Astrocyte of the hippocampus (primary cell): ENCODE measurements around the gene ABCC1.
"Not testable (repeated sequence)": the region's sequence is repeated elsewhere in the genome, so short reads cannot be mapped to it uniquely, and the experiment has no call there.

Source experiments
- DNase-seq: peaks from one replicate; pipeline ENCODE4 v3.0.0; 2011; ENCODE audit warnings: low read depth, low spot score

Gene ABCC1

GRCh38 chr16:15946257-15947044 is 3.0 kb upstream of the ABCC1 start:
- peak; percentile 85 for DNase-seq

- no peak for DNase-seq
These were observed 1.4 kb upstream of the ABCC1 start for GRCh38 chr16:15947983-15948509.

- no peak for DNase-seq
These were observed 745 bp upstream of the ABCC1 start for GRCh38 chr16:15948532-15949209.

GRCh38 chr16:15950161-15950854 is 892 bp downstream of the ABCC1 start:
- DNase-seq, result peak; percentile 63

- no peak for DNase-seq
These were observed 1.5 kb downstream of the ABCC1 start for GRCh38 chr16:15950869-15951268.

- no peak for DNase-seq
These were observed 2.4 kb downstream of the ABCC1 start for GRCh38 chr16:15951852-15952251.

GRCh38 chr16:15952265-15952711 is 2.9 kb downstream of the ABCC1 start:
- peak; percentile 49 for DNase-seq

- no peak for DNase-seq
These were observed 4.1 kb downstream of the ABCC1 start for GRCh38 chr16:15953477-15953876.

GRCh38 chr16:15953929-15954813 is 4.8 kb downstream of the ABCC1 start:
- no peak for DNase-seq

- no peak for DNase-seq
These were observed 5.4 kb downstream of the ABCC1 start for GRCh38 chr16:15954814-15955151.

GRCh38 chr16:15955425-15955824 is 6.0 kb downstream of the ABCC1 start:
- DNase-seq, result no peak

GRCh38 chr16:15956106-15956505 is 6.7 kb downstream of the ABCC1 start:
- not testable (repeated sequence) for DNase-seq

- peak; percentile 42 for DNase-seq
These were observed 9.4 kb downstream of the ABCC1 start for GRCh38 chr16:15958703-15959348.

GRCh38 chr16:15960124-15960971 is 10.9 kb downstream of the ABCC1 start:
- DNase-seq, result peak; percentile 46

- DNase-seq, result peak; percentile 69
These were observed 11.7 kb downstream of the ABCC1 start for GRCh38 chr16:15961060-15961511.

GRCh38 chr16:15961571-15962090 is 12.2 kb downstream of the ABCC1 start:
- no peak for DNase-seq

- DNase-seq, result no peak
These were observed 14.0 kb downstream of the ABCC1 start for GRCh38 chr16:15963307-15963910.

- DNase-seq, result no peak
These were observed 17.0 kb downstream of the ABCC1 start for GRCh38 chr16:15966420-15966819.
